Measurements from ENCODE around the gene APOA1.

GRCh38 chr11:116874251-116874650 lies 36.8 kb upstream of the APOA1 start:
- TF ChIP-seq POLR2A (IDR thresholded peaks at IDR 0.05) (no peak), CTCF (IDR thresholded peaks at IDR 0.05) (no peak)
